Measurements from ENCODE around the gene LBHD1.
"Not testable (repeated sequence)": the region's sequence is repeated elsewhere in the genome, so short reads cannot be mapped to it uniquely, and the experiment has no call there.

LBHD1 gene

GRCh38 chr11:62665075-62665598, 6.9 kb downstream of the LBHD1 start, which contains the start of the genes C11orf98 and CSKMT:
Gene C11orf98, minus strand, starts transcription at chr11:62665210. Its CDS starts 41 bp downstream, at chr11:62665169.
Gene CSKMT, plus strand, starts transcription at chr11:62665312. Its CDS starts 568 bp downstream, at chr11:62665880.
- Mint-ChIP-seq H3K36me3 (peaks cover 39% of the 10 kb centered on the region), H3K27ac (peak within 1 kb of the TSS; percentile 90), H3K4me3 (peak within 1 kb of the TSS; percentile 96), H3K4me1 (peaks cover 51% of the 10 kb centered on the region), H3K9me3 (no peaks in the 10 kb centered on the region), H3K27me3 (peaks cover 7% of the 10 kb centered on the region)
- CTCF ChIA-PET = interaction anchor here (0.8 to 3.1 kb wide), 14 partner anchors 9 to 240 kb away, joined by 3 to 17 read pairs (median 4); partner anchors contain the start of genes GANAB, SLC3A2, TAF6L and TUT1
- peak; percentile 96 for DNase-seq

GRCh38 chr11:62664405-62665074, 7.5 kb downstream of the LBHD1 start:
- H3K27me3 Mint-ChIP-seq = peaks cover 7% of the 10 kb centered on the region
- H3K27ac Mint-ChIP-seq = peak overlapping the region; percentile 90
- peaks cover 39% of the 10 kb centered on the region for H3K36me3 Mint-ChIP-seq
- peak; percentile 74 for DNase-seq
- H3K4me3 Mint-ChIP-seq = peak overlapping the region; percentile 96
- H3K4me1 Mint-ChIP-seq = peaks cover 46% of the 10 kb centered on the region
- no peaks in the 10 kb centered on the region for H3K9me3 Mint-ChIP-seq
- CTCF ChIA-PET = interaction anchor here (0.8 to 3.1 kb wide), 14 partner anchors 9 to 240 kb away, joined by 3 to 17 read pairs (median 4); partner anchors contain the start of genes GANAB, SLC3A2, TAF6L and TUT1

- H3K4me3 Mint-ChIP-seq = no peak overlapping the region
- CTCF ChIA-PET = interaction anchor here (1.2 to 3.8 kb wide), 3 partner anchors 8 to 38 kb away, joined by 4 to 17 read pairs (median 5); partner anchors contain the start of genes C11orf98 and CSKMT
Observed at GRCh38 chr11:62656796-62657429, 15.2 kb downstream of the LBHD1 start.

GRCh38 chr11:62654297-62654696, 17.8 kb downstream of the LBHD1 start:
- Mint-ChIP-seq H3K36me3 (peaks cover 13% of the 10 kb centered on the region), H3K27ac (peak overlapping the region; percentile 83), H3K4me1 (peaks cover 33% of the 10 kb centered on the region), H3K4me3 (peak overlapping the region; percentile 37), H3K27me3 (peaks cover 3% of the 10 kb centered on the region), H3K9me3 (no peaks in the 10 kb centered on the region)
- CTCF ChIA-PET = interaction anchor here (1.6 to 3.8 kb wide), 3 partner anchors 11 to 52 kb away, joined by 4 to 17 read pairs (median 10); partner anchors contain the start of genes C11orf98 and CSKMT
- no peak for DNase-seq

More at GRCh38 chr11:62656796-62657429, 15.2 kb downstream of the LBHD1 start:
- no peak overlapping the region for H3K27ac Mint-ChIP-seq
- DNase-seq = no peak
- H3K36me3 Mint-ChIP-seq = peaks cover 7% of the 10 kb centered on the region
- H3K4me1 Mint-ChIP-seq = peaks cover 22% of the 10 kb centered on the region
- H3K27me3 Mint-ChIP-seq = peaks cover 3% of the 10 kb centered on the region
- H3K9me3 Mint-ChIP-seq = no peaks in the 10 kb centered on the region

GRCh38 chr11:62652161-62653006, 19.7 kb downstream of the LBHD1 start:
- Mint-ChIP-seq H3K4me3 (peak overlapping the region; percentile 80), H3K36me3 (peaks cover 16% of the 10 kb centered on the region), H3K27ac (peak overlapping the region; percentile 85), H3K9me3 (no peaks in the 10 kb centered on the region), H3K4me1 (peaks cover 36% of the 10 kb centered on the region), H3K27me3 (peaks cover 3% of the 10 kb centered on the region)
- DNase-seq = peak; percentile 51
- CTCF ChIA-PET = no interaction called here

GRCh38 chr11:62650283-62650682, 21.8 kb downstream of the LBHD1 start:
- Mint-ChIP-seq H3K27ac (peak overlapping the region; percentile 64), H3K4me1 (peaks cover 46% of the 10 kb centered on the region), H3K36me3 (peaks cover 20% of the 10 kb centered on the region)
- not testable (repeated sequence) for H3K4me3 Mint-ChIP-seq, H3K9me3 Mint-ChIP-seq, DNase-seq, H3K27me3 Mint-ChIP-seq
- CTCF ChIA-PET = interaction anchor here (1.5 to 3.2 kb wide), 2 partner anchors 14 to 58 kb away, joined by 6 to 11 read pairs; partner anchors contain the start of genes C11orf98, CSKMT and TUT1

- H3K27ac Mint-ChIP-seq = no peak overlapping the region
- CTCF ChIA-PET = interaction anchor here (1.1 to 3.2 kb wide), 3 partner anchors 9 to 38 kb away, joined by 4 to 11 read pairs (median 5); partner anchors contain the start of genes C11orf98 and CSKMT
- no peak for DNase-seq
- no peak overlapping the region for H3K4me3 Mint-ChIP-seq
- peaks cover 47% of the 10 kb centered on the region for H3K4me1 Mint-ChIP-seq
- H3K36me3 Mint-ChIP-seq = peaks cover 23% of the 10 kb centered on the region
- no peaks in the 10 kb centered on the region for H3K9me3 Mint-ChIP-seq
- peaks cover 3% of the 10 kb centered on the region for H3K27me3 Mint-ChIP-seq
Observed at GRCh38 chr11:62649486-62649885, 22.6 kb downstream of the LBHD1 start.

- peaks cover 47% of the 10 kb centered on the region for H3K4me1 Mint-ChIP-seq
- H3K4me3 Mint-ChIP-seq = no peak overlapping the region
- peaks cover 27% of the 10 kb centered on the region for H3K36me3 Mint-ChIP-seq
- no peak overlapping the region for H3K27ac Mint-ChIP-seq
- CTCF ChIA-PET = interaction anchor here (1.1 to 3.2 kb wide), 3 partner anchors 8 to 37 kb away, joined by 4 to 11 read pairs (median 5); partner anchors contain the start of genes C11orf98 and CSKMT
- DNase-seq = no peak
- H3K27me3 Mint-ChIP-seq = peaks cover 3% of the 10 kb centered on the region
- no peaks in the 10 kb centered on the region for H3K9me3 Mint-ChIP-seq
Observed at GRCh38 chr11:62648967-62649364, 23.1 kb downstream of the LBHD1 start.

- CTCF ChIA-PET = interaction anchor here (1.4 to 3.2 kb wide), 2 partner anchors 16 to 37 kb away, joined by 5 to 11 read pairs; partner anchors contain the start of genes C11orf98 and CSKMT
- peak overlapping the region; percentile 54 for H3K27ac Mint-ChIP-seq
- no peak for DNase-seq
Observed at GRCh38 chr11:62648185-62648966, 23.7 kb downstream of the LBHD1 start.

GRCh38 chr11:62647609-62648005, 24.5 kb downstream of the LBHD1 start:
- H3K36me3 Mint-ChIP-seq = peaks cover 29% of the 10 kb centered on the region
- H3K27me3 Mint-ChIP-seq = no peaks in the 10 kb centered on the region
- no peak overlapping the region for H3K4me3 Mint-ChIP-seq
- CTCF ChIA-PET = no interaction called here
- DNase-seq = no peak
- peaks cover 45% of the 10 kb centered on the region for H3K4me1 Mint-ChIP-seq
- H3K27ac Mint-ChIP-seq = peak overlapping the region; percentile 54
- H3K9me3 Mint-ChIP-seq = no peaks in the 10 kb centered on the region

More at GRCh38 chr11:62648185-62648966, 23.7 kb downstream of the LBHD1 start:
- H3K4me3 Mint-ChIP-seq = no peak overlapping the region
- peaks cover 26% of the 10 kb centered on the region for H3K36me3 Mint-ChIP-seq
- H3K4me1 Mint-ChIP-seq = peaks cover 43% of the 10 kb centered on the region
- H3K27me3 Mint-ChIP-seq = peaks cover under 1% of the 10 kb centered on the region
- no peaks in the 10 kb centered on the region for H3K9me3 Mint-ChIP-seq

GRCh38 chr11:62646825-62647608, 25.1 kb downstream of the LBHD1 start:
- H3K27ac Mint-ChIP-seq = peak overlapping the region; percentile 97
- CTCF ChIA-PET = interaction anchor here (0.6 to 1.3 kb wide), 3 partner anchors 18 to 54 kb away, joined by 3 to 4 read pairs (median 3); partner anchors contain the start of genes C11orf98 and CSKMT
- no peaks in the 10 kb centered on the region for H3K27me3 Mint-ChIP-seq
- H3K4me3 Mint-ChIP-seq = peak overlapping the region; percentile 97
- peaks cover 42% of the 10 kb centered on the region for H3K4me1 Mint-ChIP-seq
- H3K9me3 Mint-ChIP-seq = no peaks in the 10 kb centered on the region
- no peak for DNase-seq
- H3K36me3 Mint-ChIP-seq = peaks cover 30% of the 10 kb centered on the region

Measured in activated naive CD4-positive, alpha-beta T cell treated with anti-CD3 and anti-CD28 coated beads, Interleukin-2, amount 10 ng/mL, durations not matched to agents 7 days and 5 days (primary cell).